Stimulated activated CD4-positive, alpha-beta T cell treated with anti-CD3 and anti-CD28 coated beads, Interleukin-4, amount 100 ng/mL, for 4 hours (primary cell): ENCODE data around the gene ADCY1.

ENCODE experiments used
- DNase-seq, 2 experiments: peaks; one replicate each; pipeline ENCODE4 v3.0.0-alpha.2; 2020

Gene ADCY1

DNA sequence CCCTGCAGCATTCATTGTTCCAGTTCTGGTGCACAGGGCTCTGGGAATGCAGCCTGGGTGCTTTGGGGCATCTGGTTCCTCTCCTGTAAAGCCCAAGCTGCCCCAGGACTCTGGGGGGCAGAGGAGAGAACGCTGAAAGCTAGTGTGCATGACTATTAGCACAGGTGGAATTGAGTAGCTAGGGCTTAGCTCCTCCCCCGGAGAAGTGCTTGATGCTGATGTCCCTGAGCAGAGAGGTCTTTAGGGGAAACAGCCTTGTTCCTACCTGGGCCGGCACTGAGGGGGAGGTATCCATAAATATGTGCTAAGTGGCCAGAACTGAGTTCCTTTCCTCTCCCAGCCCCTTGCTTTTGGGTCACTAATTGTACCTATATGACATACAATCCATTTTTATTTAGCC, 3.9 kb downstream of the ADCY1 start:
- no peak for DNase-seq

DNA sequence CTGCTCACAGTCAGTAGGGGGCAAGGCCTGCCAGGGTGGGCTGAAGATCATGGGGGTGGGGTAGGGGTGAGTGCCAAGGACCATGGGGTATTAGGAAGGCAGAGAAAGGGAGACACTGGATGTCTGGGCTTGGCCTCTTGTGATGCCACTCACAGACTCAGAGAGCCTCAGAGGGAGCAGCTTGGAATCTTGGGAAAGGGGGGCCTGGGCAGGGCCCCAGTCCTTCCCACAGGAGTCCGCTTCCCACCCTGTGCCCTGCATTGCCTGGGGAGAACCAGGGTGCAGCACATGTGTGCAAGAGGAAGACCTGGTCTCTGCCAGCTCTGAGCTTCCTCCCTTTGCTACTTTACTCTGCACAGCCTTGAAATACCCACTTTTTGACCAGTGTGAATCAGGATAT, 4.3 kb downstream of the ADCY1 start:
- DNase-seq = no peak

DNA sequence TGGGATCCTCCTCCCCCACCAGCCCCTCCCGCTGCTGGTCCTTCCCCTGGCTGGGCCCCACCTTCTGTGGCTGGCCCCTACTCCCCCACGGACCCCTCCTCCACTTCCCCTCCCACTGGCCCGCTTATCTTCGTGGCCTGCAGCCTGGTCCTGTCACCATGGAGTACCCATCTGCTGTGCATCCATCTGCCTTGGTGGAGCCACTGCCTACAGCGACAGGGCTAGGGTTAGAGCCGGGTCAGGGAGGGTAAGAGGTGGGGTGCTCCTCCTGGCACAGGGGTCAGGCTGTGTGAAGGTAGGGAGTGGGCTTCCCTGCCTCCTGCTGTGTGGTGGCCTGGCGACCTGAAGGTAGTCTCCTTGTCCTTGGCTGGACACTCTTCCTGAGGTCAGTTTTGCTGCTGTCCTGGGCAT, 5.2 kb downstream of the ADCY1 start:
- DNase-seq = no peak

DNA sequence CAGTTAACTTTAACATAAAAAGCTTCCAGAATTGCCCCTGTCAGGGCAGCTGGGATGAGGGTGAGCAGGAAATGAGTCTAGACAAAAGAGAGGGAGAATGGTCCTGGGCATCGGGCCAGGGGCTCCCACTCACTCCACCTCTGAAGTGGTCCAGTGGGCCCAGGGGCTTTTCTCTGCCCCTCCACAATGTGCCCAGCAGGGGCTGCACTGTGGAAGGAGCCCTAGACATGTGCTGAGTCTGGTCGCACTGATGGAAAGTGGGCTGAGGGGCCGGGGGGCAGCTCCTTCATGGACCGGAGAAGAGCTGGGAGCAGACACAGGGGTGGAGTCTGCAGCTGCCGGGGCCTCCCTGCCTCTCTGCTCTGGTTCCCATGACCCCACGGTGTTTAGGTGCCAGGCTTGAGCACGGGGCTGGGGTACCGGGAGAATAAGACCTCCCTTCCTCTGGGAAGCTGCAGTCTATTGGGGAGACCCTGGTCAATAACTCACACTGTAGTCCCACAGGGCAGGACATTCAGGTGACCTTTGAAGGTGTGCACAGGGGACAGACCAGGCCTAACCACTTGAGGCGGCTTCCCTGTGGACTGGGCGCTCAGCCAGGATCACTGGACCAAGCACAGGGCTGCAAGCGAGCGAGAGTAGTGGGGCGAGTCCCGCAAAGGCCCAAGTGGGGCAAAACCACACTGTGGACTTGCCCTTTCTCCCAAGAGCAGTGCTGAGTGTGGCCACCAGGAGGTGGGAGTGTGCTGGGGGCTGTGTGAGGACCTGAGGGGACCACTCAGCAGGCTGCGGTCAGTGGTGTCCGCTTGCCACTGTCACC, 6.1 kb downstream of the ADCY1 start:
- no peak for DNase-seq

DNA sequence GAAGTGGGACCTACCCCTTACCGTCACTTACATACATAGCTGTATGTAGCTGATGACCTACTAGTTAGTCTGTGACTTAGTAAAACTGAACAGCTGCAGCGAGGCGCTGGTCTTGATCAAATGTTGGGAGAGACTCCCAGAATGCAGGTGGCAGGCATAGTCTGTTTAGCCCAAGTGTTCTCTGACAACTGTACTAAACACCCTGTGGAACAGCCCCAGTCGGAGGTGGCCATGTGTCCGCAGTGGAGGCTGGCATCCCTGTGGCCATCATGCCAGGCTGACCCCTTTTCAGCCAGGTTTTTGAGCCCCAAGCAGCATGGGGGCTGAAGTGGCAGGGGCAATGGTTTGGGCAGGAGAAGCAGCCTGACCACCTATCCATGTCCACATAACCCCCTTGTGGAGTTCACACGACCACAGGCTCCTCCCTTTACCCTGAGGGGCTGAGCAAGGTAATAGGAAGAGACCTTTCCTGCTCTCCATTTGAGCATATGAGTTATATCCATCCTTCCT, 7.2 kb downstream of the ADCY1 start:
- DNase-seq = no peak

DNA sequence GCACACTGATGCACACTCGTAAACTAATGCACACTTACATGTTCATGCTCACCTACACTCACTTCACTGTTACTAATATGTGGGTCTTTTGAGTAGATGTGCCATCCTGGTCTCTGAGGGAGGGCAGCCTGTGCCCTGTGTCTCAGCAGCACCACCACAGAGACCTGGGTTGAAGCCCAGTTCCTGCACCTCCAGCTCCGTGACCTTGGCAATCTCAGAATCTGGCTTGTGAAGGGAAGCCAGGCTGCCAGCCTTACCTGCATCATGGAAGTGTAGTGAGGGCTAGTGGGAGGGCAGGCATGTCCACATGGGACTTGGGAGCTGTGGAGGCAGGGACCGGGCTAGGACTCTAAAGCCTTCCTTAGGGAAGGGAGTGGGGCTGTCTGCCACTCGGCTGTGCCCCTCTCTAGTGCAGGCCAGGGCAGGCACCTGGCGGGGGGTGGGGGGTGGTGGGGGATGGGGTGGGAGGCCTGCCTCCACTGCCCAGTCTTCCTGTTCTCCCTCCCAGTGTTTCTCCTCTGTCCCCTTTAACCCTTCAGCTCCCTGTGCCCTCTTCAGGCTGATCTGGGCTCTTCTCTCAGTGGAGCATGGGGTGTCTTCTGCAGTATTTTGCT, 8.1 kb downstream of the ADCY1 start:
- DNase-seq = no peak

DNA sequence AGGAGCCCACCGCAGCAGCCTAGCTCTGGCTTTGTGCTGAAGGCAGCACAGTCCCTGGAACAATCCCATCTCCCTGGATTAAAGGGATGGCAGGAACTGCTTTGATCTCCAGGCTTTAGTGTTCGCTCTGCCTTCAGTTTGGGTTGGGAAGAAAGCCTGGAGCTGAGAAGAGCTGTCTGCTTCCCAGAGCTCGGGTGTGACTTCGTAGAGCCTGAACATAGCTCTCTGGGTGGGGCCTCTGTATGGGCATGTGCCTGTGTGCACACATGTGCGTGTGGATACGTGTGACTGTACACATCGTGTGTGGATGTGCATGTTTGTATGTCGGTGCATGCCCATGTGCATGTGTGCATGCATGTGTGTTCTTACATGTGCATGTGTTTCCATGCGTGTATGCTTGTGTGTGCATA, 8.7 kb downstream of the ADCY1 start:
- DNase-seq = no peak

DNA sequence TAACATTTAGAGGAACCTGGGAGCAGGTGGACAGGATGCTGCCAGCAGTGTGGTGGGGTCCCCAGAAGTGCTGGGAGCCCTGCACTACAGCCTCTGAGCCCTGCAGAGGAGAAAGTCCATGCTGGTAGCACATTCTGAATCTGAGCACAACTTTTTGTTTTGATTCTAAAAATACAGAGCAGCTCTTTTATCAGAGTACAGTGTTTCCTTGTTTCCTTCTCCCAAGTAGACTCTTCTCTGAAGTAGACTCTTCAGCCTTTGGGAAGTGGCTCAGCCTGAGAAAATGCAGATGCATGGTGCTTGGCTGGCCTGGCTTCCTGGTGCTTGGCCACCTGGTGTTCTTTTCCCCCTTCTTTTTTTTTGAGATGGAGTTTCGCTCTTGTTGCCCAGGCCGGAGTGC, 9.1 kb downstream of the ADCY1 start:
- no peak for DNase-seq

DNA sequence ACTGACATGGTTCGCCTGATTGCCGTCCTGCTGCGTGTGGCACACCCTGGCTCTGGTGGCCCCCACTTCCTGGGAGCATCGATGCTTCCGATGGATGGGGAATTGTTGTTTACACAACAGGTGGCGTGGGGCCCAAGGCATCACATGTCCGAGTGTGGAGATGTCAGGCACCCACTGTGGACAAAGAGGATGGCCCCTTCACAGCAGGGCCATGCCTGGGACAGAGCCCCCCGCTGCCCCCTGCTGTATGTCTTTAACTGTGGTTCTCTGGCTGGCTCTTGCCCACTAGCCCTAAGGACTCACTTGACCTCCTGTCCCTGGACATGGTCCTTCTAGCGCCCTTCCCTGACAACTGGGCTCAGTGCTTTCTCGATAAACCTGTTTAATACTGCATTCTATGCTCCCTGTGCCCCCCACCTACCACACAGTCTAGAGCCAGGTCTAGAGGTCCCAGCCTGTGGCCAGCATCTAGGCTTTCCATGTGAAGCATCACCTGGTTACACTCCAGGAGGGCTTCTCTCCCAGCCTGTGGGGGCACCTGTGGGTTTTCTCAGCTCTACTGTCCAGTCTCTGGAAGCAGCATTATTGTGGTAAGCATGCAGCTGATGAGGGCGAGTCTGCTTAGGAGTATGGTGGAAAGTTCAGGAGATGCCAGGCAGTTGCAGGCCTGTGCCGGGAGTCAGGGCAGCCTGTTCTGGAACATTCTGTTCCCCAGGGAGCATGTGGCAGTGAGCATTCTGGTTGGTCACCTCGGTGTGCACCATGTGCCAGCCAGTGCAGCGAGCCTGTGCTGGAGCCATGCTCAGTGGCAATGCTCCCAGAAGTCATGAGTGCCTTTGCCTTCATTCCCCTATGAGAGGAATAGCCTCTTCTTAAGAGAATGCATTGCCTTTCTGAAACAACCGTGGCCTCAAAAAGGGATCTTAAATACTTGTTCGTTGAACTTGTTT, 10.4 kb downstream of the ADCY1 start:
- no peak for DNase-seq

DNA sequence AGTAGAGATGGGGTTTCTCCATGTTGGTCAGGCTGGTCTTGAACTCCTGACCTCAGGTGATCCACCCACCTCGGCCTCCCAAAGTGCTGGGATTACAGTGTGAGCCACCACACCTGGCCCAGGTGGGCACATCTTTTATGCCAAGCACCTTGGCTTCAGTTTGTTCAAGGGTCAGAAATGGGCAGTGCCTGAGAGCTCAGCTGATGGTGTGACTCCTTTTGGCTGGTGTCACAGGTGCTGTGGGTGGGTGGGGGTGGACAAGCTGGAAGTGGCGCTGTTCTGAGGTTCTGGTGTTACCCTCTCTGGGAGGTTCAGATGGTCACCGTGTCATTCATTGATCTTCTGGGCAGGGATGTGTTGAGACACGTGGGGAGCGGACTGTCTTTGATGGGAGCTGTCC, 11.5 kb downstream of the ADCY1 start:
- DNase-seq = no peak

DNA sequence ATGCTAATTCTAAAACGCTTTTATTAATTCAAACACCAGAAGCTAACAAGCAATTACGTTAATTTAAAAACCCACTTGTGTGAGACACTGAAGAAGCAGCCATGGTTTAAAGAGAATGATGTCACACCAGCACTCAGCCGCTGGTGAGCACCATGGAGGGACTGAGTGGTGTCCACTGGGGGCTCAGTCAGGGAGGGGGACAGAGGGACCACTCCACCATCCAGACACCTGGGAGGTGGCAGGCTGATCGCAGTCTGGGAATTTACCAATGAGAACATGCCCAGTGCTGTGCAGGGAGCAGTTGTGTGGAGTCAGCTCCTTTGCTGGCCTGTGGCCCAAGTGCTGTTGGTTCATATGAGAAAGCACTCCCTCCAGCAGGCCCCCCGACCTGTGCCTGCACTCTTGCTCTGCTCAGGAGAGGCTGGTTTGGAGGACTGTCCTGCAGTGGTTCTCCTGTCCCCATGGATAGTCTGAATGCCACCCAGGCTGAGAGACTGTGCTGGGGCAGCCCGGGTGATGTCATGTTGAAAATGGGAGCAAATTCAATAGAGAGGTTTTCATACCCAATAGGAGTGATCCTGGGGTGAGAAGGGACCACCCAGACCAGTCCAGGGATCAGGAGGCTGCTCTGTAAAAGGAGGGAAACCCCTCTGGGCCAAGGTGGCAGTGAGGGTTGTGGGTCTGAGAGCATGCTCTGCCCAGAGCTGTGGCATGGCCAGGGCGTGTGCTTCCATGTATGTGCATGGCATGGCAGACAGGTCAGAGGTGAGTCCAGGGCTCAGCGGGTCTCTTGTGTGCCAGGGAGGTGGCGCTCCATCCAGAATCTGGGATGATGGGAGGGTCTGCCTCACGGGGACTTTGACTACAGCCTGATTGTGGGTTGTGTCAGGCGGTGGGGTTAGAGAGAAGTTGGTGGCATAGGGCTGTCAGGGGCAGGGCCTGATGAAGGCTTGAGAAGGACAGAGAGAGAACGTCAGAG, 12.7 kb downstream of the ADCY1 start:
- DNase-seq = no peak

DNA sequence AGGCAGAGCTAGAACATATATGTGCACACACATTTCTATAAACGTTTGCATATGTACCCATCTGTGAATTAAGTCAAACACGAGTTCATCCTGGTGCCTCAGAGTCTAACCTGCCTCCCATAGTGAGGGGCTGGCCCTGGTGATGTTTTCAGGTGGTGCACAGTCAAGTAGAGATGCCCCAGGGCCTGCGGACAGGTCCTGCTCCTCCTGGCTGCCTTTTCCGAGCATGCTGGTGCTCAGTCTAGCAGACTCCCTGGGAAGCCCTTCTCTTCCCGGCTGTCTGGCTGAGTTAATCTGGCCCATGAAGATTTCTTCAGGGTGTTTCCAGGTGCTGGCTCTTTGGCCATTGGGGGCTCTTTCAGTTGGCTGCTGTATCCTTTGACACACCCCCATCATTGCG, 14.3 kb downstream of the ADCY1 start:
- no peak for DNase-seq

DNA sequence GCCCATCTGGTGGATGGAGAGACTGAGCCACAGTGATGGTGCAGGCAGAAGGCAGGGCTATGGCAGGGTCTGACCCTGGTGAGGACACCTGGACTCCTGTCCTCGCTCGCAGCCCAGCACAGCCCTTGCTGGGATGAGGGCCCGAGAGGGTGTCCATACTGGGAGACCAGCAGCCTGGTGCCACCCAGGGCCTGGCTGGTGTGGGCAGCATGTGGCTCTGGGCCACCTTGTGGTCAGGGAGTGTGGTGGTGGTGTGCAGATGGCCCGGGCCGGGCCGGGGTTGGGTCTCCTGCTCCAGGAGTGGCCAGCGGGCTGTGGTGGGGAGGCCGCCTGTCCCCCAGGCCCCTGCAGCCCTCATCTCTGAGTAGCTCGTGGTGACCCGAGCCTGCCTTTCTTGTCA, 14.9 kb downstream of the ADCY1 start:
- no peak for DNase-seq

DNA sequence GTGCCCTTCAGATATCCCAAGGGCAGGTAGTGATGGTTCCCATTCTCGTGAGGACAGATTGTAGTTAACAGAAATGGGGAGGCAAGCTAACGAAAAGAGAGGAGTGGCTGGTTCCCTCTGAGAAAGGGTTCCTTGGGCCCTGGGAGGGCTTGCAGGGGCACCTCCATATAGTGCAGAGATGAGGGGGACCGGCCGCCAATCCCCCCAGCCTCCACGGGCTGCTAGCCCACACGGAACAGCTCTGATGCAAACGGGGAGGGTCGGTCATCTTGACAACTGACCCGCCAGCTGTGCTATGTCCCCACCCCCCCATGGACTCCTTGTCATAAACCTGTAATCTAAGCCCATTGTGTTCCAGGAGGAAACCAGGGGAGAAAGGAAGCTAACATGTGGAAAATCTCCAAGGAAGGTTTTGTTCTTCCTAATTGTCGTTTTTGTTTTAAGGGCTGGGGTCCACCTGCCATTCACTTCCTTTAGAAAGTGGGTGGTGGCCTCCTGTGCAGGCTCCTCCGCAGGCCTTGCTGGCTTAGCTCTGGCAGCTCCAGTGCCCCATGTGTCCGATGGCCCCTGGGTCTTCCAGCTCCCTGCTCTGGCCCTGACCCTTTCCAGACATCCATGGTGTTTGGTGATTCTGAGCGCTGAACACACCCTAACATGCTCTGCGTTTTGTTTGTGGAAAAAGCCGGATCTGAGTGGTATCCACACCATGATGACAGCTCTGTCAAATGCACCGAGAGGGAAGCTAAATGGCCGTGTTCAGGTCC, 15.9 kb downstream of the ADCY1 start:
- DNase-seq = no peak

DNA sequence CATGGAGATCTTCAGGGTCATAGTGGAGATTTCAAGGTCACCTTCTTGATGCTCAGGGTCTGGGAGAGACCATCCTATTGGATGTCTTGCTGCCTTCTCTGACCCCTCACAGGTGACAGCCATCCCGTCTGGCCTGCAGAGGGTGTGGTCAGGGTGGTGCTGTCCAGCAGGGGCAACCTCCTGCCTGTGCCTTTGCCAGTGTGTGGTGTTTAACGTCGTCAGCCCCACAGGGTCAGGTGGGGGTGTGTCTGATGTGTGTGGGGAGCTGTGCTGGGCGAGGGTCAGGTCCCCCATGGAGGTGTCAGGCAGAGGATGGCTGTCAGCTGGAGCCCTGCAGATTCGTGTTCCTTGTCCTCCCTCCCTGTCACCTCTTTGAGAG, 16.5 kb downstream of the ADCY1 start:
- no peak for DNase-seq

DNA sequence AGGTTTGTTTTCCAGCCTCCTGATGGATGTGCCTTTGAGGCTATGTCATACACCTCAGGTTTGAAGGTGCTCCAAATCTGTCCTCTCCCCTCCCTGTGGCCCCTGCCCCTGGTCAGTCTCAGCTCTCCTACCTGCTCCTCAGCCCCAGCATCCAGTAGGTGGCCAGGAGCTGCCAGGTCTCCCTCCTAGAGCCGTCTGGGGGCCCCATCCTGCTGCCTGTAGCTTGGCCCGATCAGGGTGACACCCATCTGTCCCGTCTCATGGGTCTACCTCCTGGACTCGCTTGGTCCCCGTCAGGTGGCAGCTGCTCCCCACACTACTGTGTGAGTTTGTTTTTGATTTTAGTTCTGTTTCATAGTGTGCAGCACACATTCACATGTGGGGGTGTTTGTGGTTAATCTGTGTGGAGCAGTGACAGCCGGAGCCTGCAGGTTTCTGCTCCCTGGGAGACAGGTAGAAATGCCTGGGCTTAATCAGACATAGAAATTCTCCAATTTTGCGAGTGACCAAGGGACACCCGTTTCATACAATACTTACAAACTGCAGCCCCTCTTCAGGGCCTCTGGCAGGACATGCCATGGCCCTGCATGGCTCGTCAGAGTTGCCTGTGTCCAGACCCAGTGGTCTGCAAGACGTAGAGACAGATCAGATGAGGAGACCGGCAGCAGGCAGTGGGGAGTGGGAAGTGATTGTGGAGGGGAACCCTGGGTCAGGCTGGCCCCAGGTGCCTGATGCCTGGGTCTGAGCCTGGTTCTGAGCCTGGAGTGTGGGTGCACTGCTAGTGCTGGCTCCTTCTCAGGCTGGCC, 17.1 kb downstream of the ADCY1 start:
- no peak for DNase-seq

DNA sequence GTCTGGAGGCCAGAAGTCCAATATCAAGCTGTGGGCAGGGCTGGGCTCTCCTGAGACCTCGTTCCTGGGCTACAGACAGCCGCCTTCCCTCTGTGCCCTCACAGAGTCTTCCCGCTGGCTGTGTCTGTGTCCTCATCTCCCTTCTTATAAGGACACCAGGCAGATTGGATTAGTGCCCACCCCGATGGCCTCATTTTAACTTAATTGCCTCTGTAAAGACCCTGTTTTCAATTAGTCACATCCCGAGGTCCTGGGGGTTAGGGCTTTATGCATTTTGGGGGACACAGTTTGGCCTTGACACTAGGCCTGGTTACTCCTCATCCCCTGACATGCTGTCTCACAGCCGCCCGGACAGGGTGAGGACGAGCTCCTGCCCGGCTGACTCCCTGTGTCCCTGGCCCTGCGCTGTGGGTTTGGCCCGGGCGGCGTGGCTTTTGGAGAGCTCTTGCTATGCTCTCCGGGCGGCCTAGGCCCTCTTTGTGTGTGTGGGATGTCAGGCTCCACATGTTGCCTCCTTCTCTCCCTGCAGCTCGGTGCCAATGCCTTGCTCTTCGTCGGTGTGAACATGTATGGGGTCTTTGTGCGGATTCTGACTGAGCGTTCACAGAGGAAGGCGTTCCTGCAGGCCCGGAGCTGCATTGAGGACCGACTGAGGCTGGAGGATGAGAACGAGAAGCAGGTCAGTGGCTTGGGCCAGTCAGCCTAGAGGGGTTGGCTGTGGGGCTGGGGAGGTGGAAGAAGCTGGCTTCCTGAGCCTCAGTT, 18.2 kb downstream of the ADCY1 start:
- DNase-seq = no peak

DNA sequence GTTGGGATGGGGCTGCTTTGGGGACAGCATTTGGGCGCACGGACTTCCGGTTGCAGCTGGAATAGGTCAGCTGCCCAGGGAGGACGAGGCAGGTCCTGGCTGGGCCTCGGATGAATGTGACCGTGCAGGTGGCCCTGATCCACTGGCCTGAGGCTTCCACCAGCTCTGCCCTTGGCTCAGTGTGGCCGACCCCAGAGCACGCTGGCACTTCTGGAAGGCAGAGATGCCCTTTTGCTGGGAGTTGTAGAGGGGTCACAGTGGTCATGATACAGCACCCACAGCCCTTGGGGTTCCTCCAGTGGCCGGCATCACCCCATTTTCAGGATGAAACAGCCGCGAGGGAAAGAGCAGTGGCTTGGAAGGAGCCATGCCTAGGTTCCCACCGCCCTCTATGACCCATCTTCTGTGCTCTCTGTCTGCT, 19.0 kb downstream of the ADCY1 start:
- no peak for DNase-seq

DNA sequence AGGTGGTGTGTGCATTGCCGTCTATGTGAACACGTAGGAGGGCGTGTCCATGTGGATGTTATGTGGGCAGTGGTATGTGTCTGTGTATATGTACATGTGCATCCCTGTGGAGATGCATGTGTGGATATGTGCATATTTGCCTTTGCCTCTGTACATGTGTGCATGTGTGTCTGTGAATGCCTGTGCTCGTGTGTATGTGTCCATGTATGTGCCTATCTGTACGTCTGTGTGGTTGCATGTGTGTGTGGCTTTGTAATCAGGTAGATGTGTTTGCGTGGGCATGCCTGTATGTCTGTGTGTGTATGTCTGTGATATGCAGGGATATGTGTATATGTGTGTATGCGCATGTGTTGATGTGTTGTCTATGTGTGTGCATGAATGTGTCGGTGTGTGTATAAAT, 19.7 kb downstream of the ADCY1 start:
- DNase-seq = no peak
